Measurements from ENCODE around the gene BNC1.

DNA sequence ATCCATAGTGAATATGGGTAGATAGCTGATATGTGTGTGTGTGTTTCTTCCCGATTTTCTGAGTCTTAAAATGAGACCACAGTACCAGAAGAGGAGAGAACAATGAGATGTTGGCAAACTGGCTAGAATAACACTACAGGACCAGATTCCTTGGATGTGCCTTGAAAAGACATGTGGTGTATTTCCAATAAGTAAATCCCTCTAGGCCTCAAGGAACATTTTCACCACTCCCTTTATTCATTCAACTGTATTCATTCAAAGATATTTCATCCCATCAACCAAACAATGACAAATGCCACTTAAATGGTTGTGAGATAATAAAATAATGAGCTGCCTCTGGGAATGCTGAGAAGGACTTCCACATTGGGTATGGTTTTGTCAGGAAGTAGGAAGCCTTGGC is 8.7 kb upstream of the BNC1 start:
- TF ChIP-seq CTCF (conservative IDR thresholded peaks at IDR 0.05 in 1 of 2, IDR thresholded peaks at IDR 0.05 in 1 of 2; ENCODE audit: low read depth in 1 of 2, low read length in 2 of 2): no peak
- no peak for TF ChIP-seq EZH2 (IDR thresholded peaks at IDR 0.05; ENCODE audit: low read length, missing control alignments)
